ENCODE data around the gene UMODL1.

UMODL1 gene

GRCh38 chr21:42093186-42093585, 22.1 kb downstream of the UMODL1 start:
- no peak overlapping the region for H3K4me3 ChIP-seq (ENCODE audit: low read depth, low read length)
- H3K9me3 ChIP-seq (ENCODE audit: control insufficient read depth, insufficient read depth, low read length) = peaks cover 8% of the 10 kb centered on the region; the same call in 1 of the 2 replicates
- no peak overlapping the region for H3K9ac ChIP-seq (ENCODE audit: low read depth, low read length)
- no peak overlapping the region for H3K27ac ChIP-seq (ENCODE audit: low read depth, low read length)
- peaks cover 8% of the 10 kb centered on the region; the same call in 1 of the 2 replicates for H3K27me3 ChIP-seq (ENCODE audit: control insufficient read depth, insufficient read depth, low read length)
- peaks cover 13% of the 10 kb centered on the region for H3K4me1 ChIP-seq (ENCODE audit: control insufficient read depth, insufficient read depth, low read length)
- H3K36me3 ChIP-seq (ENCODE audit: control insufficient read depth, insufficient read depth, low read length) = no peaks in the 10 kb centered on the region

GRCh38 chr21:42093991-42094421, 22.9 kb downstream of the UMODL1 start:
- Histone ChIP-seq H3K4me3 (ENCODE audit: low read depth, low read length) (no peak overlapping the region), H3K27me3 (ENCODE audit: control insufficient read depth, insufficient read depth, low read length) (peaks cover 8% of the 10 kb centered on the region; the same call in 1 of the 2 replicates), H3K36me3 (ENCODE audit: control insufficient read depth, insufficient read depth, low read length) (no peaks in the 10 kb centered on the region), H3K9me3 (ENCODE audit: control insufficient read depth, insufficient read depth, low read length) (peaks cover 8% of the 10 kb centered on the region; the same call in 1 of the 2 replicates), H3K4me1 (ENCODE audit: control insufficient read depth, insufficient read depth, low read length) (peaks cover 13% of the 10 kb centered on the region), H3K9ac (ENCODE audit: low read depth, low read length) (no peak overlapping the region), H3K27ac (ENCODE audit: low read depth, low read length) (no peak overlapping the region)

- no peak overlapping the region for H3K4me3 ChIP-seq (ENCODE audit: low read depth, low read length)
- H3K9ac ChIP-seq (ENCODE audit: low read depth, low read length) = no peak overlapping the region
- H3K36me3 ChIP-seq (ENCODE audit: control insufficient read depth, insufficient read depth, low read length) = no peaks in the 10 kb centered on the region
- H3K27ac ChIP-seq (ENCODE audit: low read depth, low read length) = no peak overlapping the region
- H3K4me1 ChIP-seq (ENCODE audit: control insufficient read depth, insufficient read depth, low read length) = peaks cover 13% of the 10 kb centered on the region
- peaks cover 8% of the 10 kb centered on the region; the same call in 1 of the 2 replicates for H3K27me3 ChIP-seq (ENCODE audit: control insufficient read depth, insufficient read depth, low read length)
- H3K9me3 ChIP-seq (ENCODE audit: control insufficient read depth, insufficient read depth, low read length) = peaks cover 8% of the 10 kb centered on the region; the same call in 1 of the 2 replicates
Measured at GRCh38 chr21:42094811-42095210, 23.7 kb downstream of the UMODL1 start.

- H3K27ac ChIP-seq (ENCODE audit: low read depth, low read length) = no peak overlapping the region
- peaks cover 8% of the 10 kb centered on the region; the same call in 1 of the 2 replicates for H3K9me3 ChIP-seq (ENCODE audit: control insufficient read depth, insufficient read depth, low read length)
- H3K27me3 ChIP-seq (ENCODE audit: control insufficient read depth, insufficient read depth, low read length) = peaks cover 8% of the 10 kb centered on the region; the same call in 1 of the 2 replicates
- H3K9ac ChIP-seq (ENCODE audit: low read depth, low read length) = no peak overlapping the region
- H3K36me3 ChIP-seq (ENCODE audit: control insufficient read depth, insufficient read depth, low read length) = no peaks in the 10 kb centered on the region
- H3K4me1 ChIP-seq (ENCODE audit: control insufficient read depth, insufficient read depth, low read length) = peaks cover 13% of the 10 kb centered on the region
- no peak overlapping the region for H3K4me3 ChIP-seq (ENCODE audit: low read depth, low read length)
Measured at GRCh38 chr21:42095581-42095980, 24.5 kb downstream of the UMODL1 start.

GRCh38 chr21:42096566-42096965, 25.4 kb downstream of the UMODL1 start:
- H3K27me3 ChIP-seq (ENCODE audit: control insufficient read depth, insufficient read depth, low read length) = peaks cover 3% of the 10 kb centered on the region; the same call in 1 of the 2 replicates
- H3K4me3 ChIP-seq (ENCODE audit: low read depth, low read length) = no peak overlapping the region
- no peak overlapping the region for H3K9ac ChIP-seq (ENCODE audit: low read depth, low read length)
- no peaks in the 10 kb centered on the region for H3K36me3 ChIP-seq (ENCODE audit: control insufficient read depth, insufficient read depth, low read length)
- no peak overlapping the region for H3K27ac ChIP-seq (ENCODE audit: low read depth, low read length)
- peaks cover 13% of the 10 kb centered on the region for H3K4me1 ChIP-seq (ENCODE audit: control insufficient read depth, insufficient read depth, low read length)
- peaks cover 8% of the 10 kb centered on the region; the same call in 1 of the 2 replicates for H3K9me3 ChIP-seq (ENCODE audit: control insufficient read depth, insufficient read depth, low read length)

GRCh38 chr21:42097274-42097673, 26.2 kb downstream of the UMODL1 start:
- H3K36me3 ChIP-seq (ENCODE audit: control insufficient read depth, insufficient read depth, low read length) = no peaks in the 10 kb centered on the region
- H3K27me3 ChIP-seq (ENCODE audit: control insufficient read depth, insufficient read depth, low read length) = no peaks in the 10 kb centered on the region
- H3K4me1 ChIP-seq (ENCODE audit: control insufficient read depth, insufficient read depth, low read length) = peaks cover 6% of the 10 kb centered on the region
- peaks cover 8% of the 10 kb centered on the region; the same call in 1 of the 2 replicates for H3K9me3 ChIP-seq (ENCODE audit: control insufficient read depth, insufficient read depth, low read length)
- H3K9ac ChIP-seq (ENCODE audit: low read depth, low read length) = no peak overlapping the region
- no peak overlapping the region for H3K27ac ChIP-seq (ENCODE audit: low read depth, low read length)
- no peak overlapping the region for H3K4me3 ChIP-seq (ENCODE audit: low read depth, low read length)

- H3K27ac ChIP-seq (ENCODE audit: low read depth, low read length) = no peak overlapping the region
- H3K9me3 ChIP-seq (ENCODE audit: control insufficient read depth, insufficient read depth, low read length) = peaks cover 8% of the 10 kb centered on the region; the same call in 1 of the 2 replicates
- no peak overlapping the region for H3K4me3 ChIP-seq (ENCODE audit: low read depth, low read length)
- H3K36me3 ChIP-seq (ENCODE audit: control insufficient read depth, insufficient read depth, low read length) = no peaks in the 10 kb centered on the region
- H3K9ac ChIP-seq (ENCODE audit: low read depth, low read length) = no peak overlapping the region
- no peaks in the 10 kb centered on the region for H3K4me1 ChIP-seq (ENCODE audit: control insufficient read depth, insufficient read depth, low read length)
- H3K27me3 ChIP-seq (ENCODE audit: control insufficient read depth, insufficient read depth, low read length) = no peaks in the 10 kb centered on the region
Measured at GRCh38 chr21:42097860-42098454, 26.8 kb downstream of the UMODL1 start.

GRCh38 chr21:42098957-42099505, 27.9 kb downstream of the UMODL1 start:
- peaks cover 8% of the 10 kb centered on the region; the same call in 1 of the 2 replicates for H3K9me3 ChIP-seq (ENCODE audit: control insufficient read depth, insufficient read depth, low read length)
- no peak overlapping the region for H3K27ac ChIP-seq (ENCODE audit: low read depth, low read length)
- no peak overlapping the region for H3K4me3 ChIP-seq (ENCODE audit: low read depth, low read length)
- no peaks in the 10 kb centered on the region for H3K36me3 ChIP-seq (ENCODE audit: control insufficient read depth, insufficient read depth, low read length)
- H3K27me3 ChIP-seq (ENCODE audit: control insufficient read depth, insufficient read depth, low read length) = no peaks in the 10 kb centered on the region
- H3K4me1 ChIP-seq (ENCODE audit: control insufficient read depth, insufficient read depth, low read length) = no peaks in the 10 kb centered on the region
- H3K9ac ChIP-seq (ENCODE audit: low read depth, low read length) = no peak overlapping the region

GRCh38 chr21:42101246-42101645, 30.1 kb downstream of the UMODL1 start:
- Histone ChIP-seq H3K9ac (ENCODE audit: low read depth, low read length) (no peak overlapping the region), H3K27ac (ENCODE audit: low read depth, low read length) (no peak overlapping the region), H3K36me3 (ENCODE audit: control insufficient read depth, insufficient read depth, low read length) (no peaks in the 10 kb centered on the region), H3K27me3 (ENCODE audit: control insufficient read depth, insufficient read depth, low read length) (no peaks in the 10 kb centered on the region), H3K9me3 (ENCODE audit: control insufficient read depth, insufficient read depth, low read length) (no peaks in the 10 kb centered on the region), H3K4me1 (ENCODE audit: control insufficient read depth, insufficient read depth, low read length) (no peaks in the 10 kb centered on the region), H3K4me3 (ENCODE audit: low read depth, low read length) (no peak overlapping the region)

GRCh38 chr21:42102076-42102475, 31.0 kb downstream of the UMODL1 start:
- no peak overlapping the region for H3K27ac ChIP-seq (ENCODE audit: low read depth, low read length)
- no peaks in the 10 kb centered on the region for H3K4me1 ChIP-seq (ENCODE audit: control insufficient read depth, insufficient read depth, low read length)
- H3K36me3 ChIP-seq (ENCODE audit: control insufficient read depth, insufficient read depth, low read length) = no peaks in the 10 kb centered on the region
- no peak overlapping the region for H3K9ac ChIP-seq (ENCODE audit: low read depth, low read length)
- H3K9me3 ChIP-seq (ENCODE audit: control insufficient read depth, insufficient read depth, low read length) = no peaks in the 10 kb centered on the region
- no peaks in the 10 kb centered on the region for H3K27me3 ChIP-seq (ENCODE audit: control insufficient read depth, insufficient read depth, low read length)
- no peak overlapping the region for H3K4me3 ChIP-seq (ENCODE audit: low read depth, low read length)

GRCh38 chr21:42102526-42102925, 31.4 kb downstream of the UMODL1 start:
- H3K27ac ChIP-seq (ENCODE audit: low read depth, low read length) = no peak overlapping the region
- no peak overlapping the region for H3K4me3 ChIP-seq (ENCODE audit: low read depth, low read length)
- H3K27me3 ChIP-seq (ENCODE audit: control insufficient read depth, insufficient read depth, low read length) = no peaks in the 10 kb centered on the region
- H3K36me3 ChIP-seq (ENCODE audit: control insufficient read depth, insufficient read depth, low read length) = no peaks in the 10 kb centered on the region
- no peaks in the 10 kb centered on the region for H3K4me1 ChIP-seq (ENCODE audit: control insufficient read depth, insufficient read depth, low read length)
- no peak overlapping the region for H3K9ac ChIP-seq (ENCODE audit: low read depth, low read length)
- no peaks in the 10 kb centered on the region for H3K9me3 ChIP-seq (ENCODE audit: control insufficient read depth, insufficient read depth, low read length)

Measured in HUES48 (cell line).